GM19438 (cell line): ENCODE data around the gene SMC1B.
"Not testable (repeated sequence)": the region's sequence is repeated elsewhere in the genome, so short reads cannot be mapped to it uniquely, and the experiment has no call there.

Experiments
- ATAC-seq: cut with Tn5 transposase; IDR thresholded peaks from one replicate; pipeline ENCODE4 v1.9.1; 2021; ENCODE audit warnings: low read depth; ENCODE audit not compliant: unreplicated experiment

Gene SMC1B

GRCh38 chr22:45357490-45357889 lies 55.9 kb downstream of the SMC1B start:
- ATAC-seq: no peak

DNA sequence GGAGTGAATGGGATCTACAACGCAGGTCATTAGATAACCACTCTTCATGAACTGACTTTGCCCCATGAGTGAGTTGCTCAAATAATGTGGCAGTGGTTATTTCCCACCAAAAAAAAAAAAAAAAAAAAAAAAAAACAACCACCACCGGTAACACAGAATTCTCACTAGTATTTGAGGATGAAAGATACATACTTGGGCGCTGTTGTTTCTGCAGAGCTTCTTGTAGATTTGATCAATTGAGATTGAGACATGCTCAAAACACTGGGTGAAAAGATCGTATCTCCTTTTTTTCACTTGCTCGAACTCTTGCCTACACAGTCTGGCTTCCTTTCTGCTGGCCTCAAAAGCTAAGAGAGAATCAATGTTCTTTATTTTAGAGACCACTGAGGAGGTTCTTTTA lies 59.6 kb downstream of the SMC1B start:
- no peak for ATAC-seq

DNA sequence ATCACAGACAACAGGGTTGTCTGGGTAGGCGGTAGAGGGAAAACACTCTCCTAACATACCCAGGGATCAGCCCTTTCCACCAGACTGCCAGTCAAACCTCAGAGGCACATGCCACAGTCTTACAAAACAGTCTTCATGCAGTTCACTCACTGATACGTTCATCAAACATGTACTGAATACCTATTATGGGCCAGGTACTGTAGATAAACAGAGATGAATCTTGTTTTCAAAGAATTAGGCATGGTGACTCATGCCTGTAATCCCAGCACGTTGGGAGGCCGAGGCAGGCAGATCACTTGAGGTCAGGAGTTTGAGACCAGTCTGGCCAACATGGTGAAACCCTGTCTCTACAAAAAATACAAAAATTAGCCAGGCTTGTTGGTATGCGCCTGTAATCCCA lies 60.6 kb downstream of the SMC1B start:
- ATAC-seq: not testable (repeated sequence)

DNA sequence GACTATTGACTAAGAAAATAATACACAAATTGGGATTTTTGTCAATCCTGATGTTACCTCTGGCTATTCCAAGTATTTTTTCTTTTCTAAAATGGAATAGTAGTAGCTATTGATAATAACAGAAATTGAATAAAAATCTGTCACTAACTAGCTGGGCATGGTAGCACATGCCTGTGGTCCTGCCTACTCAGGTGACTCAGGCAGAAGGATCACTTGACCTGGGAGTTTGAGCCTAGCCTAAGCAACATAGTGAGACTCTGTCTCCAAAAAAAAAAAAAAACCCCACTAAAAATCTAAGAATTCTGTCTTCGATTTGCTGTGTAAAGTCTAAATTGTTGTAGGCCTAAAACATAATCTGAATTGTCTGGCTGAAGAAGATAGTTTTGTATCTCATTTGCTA lies 61.4 kb downstream of the SMC1B start:
- no peak for ATAC-seq

GRCh38 chr22:45349916-45350315 lies 63.5 kb downstream of the SMC1B start:
- no peak for ATAC-seq

DNA sequence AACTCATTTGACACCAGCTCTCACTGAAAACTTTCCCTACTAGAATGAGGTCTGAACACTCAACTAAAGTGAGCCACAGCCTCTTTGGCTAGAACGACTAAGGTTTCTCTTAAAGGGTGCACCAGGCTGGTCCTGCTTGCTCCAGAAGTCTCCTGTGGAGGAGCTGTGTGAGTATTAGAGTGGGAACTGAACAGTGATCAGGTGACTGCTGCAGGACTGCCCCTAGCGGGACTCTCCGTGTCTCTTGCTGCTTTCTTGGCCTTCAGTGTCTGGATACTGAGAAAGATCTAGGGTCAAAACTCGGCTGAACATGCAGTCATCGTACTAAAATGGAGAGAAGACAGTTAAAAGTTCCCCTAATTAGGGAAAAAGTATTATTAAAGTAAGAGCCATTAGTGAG lies 69.1 kb downstream of the SMC1B start:
- ATAC-seq: no peak

DNA sequence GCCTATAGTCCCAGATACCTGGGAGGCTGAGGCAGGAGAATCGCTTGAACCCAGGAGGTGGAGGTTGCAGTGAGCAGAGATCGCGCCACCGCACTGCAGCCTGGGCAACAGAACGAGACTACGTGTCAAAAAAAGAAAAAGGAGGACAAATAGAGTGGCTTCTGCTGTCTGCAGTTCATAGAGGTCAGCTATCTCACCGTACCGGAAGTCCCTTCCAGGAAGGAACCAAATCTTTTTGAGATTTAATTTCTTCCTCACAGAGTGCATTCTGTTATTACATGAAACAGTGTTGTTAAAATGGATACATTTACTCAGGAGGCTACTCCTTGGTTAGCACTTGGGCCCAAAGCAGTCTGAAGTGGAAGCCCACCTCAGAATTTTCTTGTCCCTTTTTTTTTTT lies 70.3 kb downstream of the SMC1B start:
- ATAC-seq: no peak

- ATAC-seq: no peak
These were observed 71.9 kb downstream of the SMC1B start for GRCh38 chr22:45341498-45341897.

DNA sequence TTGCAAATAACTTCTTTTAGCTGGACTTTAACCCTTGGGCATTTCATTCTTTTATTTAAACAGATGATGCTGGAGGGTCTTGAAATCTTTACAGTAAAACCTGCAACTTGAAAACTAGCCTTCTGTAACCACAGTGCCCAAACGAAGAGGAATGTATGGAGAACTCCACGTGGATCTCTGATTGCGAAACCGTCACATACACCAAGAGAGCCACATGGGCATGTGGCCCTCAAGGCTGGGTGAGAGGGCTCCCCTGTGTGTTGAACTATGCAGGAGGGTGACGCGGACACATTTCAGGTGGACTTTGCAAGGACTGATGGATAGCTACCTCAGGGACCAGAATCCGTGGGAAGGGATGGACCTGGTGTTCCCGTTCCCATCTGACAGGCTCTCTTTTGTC lies 73.1 kb downstream of the SMC1B start:
- no peak for ATAC-seq

- ATAC-seq: no peak
These were observed 74.6 kb downstream of the SMC1B start for GRCh38 chr22:45338795-45339194.

DNA sequence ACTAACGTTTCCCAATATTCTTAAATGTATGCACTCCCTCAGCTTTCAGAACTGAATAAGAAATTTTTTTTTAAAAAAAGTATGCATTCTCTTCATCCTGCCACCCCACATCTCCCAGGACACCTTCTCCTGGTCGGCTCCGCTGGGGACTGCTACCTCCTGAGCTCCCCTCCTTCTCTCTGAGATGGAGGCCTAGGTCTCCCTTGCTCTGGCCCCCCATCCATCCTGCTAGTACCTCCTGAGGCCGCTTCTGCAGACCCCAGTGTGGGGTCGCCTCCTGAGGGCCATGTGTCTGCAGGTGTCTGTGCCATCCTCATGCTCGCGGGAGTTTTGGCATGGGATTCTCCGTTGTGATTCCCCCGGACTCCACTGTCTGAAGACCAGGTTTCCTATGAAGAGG lies 75.9 kb downstream of the SMC1B start:
- no peak for ATAC-seq

- no peak for ATAC-seq
These were observed 76.4 kb downstream of the SMC1B start for GRCh38 chr22:45336971-45337431.

DNA sequence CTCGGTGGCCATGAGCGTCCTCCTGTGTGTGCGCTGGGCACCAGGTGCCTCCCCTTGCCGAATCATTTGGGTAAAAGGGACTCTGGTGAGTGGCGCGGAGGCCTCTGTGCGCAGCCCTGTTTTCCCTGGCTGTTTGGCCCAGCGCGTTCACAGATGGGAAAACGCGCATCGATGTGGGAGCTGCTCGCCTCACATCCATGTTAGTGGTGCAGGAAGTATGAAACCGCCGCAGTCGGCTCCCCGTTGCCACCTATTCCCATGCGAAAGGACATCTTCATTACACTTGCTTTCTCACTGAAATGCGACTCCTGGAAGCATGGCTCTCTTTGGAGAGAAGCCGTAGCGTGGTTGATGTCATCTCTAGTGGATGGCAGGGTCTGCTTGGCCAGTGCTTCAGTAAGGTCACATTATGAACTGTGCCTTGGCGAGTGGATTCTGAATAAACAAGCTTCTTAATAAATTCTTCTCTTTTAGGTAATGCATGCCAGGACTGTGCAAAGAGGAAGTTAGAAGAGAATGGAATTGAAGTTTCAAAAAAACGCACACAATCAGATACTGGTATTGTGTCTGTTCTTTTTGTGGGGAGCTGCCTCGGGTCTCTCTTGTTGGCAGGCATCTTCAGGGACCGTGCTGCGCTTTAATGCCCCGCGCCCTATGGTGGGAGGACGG lies 77.4 kb downstream of the SMC1B start:
- ATAC-seq: no peak

DNA sequence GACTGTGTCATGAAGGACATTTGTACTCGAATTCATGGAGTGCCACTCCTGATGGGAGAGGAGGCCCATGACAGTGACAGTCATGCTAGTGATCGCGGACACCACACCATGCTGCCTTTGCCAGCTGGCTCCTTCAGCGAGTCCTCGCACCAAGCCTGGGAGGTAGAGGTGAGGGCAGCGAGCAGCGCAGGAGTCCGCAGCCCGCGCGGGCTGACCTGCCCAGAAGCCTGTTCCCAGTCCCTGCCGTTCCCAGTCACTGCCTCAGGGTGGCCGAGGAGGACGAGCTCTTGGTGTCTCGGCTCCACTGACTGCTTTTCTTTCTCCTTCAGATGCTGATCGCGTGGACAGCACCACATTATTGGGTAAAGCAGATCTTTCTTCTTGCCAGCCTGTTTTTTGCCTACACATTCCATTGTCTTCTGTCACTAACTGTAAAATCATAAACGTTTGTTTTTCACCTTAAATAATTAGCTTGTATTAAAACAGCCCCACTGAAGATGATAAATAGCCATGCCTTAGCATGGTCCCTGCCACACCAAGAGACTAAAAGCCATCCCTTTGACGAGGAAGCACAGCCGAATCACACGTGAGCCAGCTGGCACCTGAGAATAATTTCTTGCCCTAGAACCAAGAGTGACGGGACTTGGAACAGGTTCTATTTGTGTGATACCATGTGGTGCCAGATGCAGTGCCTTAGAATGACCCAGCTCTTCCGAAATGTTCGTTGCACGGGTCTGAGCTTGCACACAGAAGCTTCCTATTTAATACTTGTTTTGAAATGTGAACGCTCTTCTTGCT lies 78.2 kb downstream of the SMC1B start:
- no peak for ATAC-seq

DNA sequence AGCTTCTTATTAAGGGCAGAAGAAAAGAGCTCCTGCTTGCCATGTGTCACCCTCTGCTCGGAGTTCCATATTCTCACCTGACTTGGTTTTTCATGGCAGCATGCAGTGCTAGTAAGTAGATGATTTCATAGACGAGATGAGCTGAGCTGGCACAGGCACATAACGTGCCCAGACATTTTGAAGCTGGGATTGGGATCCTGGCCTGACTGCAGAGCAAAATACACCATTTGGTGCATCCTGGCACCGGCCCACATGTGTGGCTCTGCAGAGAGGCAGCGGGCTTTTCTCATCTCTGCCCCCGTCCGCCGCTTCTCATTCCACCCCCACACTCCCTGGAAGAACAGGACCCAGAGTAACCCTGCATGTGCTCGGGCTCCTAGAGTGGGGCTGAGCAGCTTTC lies 78.9 kb downstream of the SMC1B start:
- ATAC-seq: no peak

GRCh38 chr22:45334068-45334467 lies 79.3 kb downstream of the SMC1B start:
- no peak for ATAC-seq

- no peak for ATAC-seq
These were observed 81.4 kb downstream of the SMC1B start for GRCh38 chr22:45332001-45332400.

GRCh38 chr22:45331486-45331885 lies 81.9 kb downstream of the SMC1B start:
- ATAC-seq: no peak

- ATAC-seq: no peak
These were observed 82.9 kb downstream of the SMC1B start for GRCh38 chr22:45330548-45330947.

DNA sequence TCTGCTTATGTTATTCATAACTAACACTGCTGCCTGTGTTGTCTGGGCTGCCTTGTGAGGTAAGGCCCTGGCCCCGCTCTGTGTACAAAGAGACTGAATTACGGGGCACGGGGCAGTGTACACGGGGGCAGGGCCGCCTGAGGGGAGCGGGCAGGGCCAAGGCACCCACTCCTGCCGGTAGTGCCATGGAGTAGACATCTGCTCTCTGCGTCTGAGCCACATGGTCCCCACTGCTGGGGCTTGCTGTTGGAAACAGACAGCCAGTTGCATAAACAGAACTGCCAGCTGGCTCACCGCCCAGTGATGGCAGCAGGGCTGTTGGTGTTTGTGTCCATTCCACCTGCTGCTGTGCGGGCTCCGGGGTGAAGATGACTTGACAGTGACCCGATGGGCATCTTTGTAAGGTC lies 83.9 kb downstream of the SMC1B start:
- no peak for ATAC-seq

DNA sequence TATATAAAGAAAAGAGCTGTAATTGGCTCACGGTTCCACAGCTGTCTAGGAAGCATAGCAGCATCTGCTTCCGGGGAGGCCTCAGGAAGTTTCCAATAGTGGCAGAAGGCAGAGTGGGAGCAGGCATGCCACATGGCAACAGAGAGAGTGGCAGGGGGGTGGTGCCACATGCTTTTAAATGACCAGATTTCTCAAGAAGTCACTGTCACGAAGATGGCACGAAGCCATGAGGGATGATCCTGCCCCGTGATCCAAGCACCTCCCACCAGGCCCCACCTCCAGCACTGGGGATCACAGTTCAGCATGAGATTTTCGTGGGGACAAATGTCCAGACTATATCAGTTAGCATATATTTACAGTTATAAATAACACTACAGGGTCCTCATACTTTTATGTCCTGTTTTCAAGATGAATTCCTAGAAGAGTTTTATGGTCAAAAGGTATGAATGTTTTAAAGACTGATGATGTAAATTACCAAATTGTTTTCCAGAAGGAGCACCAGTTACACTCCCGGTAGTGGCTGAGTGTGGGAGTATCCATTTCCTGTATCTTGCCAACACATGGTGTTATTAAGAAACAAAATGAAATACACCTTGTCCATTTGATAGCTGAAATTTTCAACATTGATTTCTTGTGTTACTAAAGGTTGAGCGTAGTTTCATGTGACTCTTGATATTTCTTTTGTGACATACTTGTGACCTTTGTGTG lies 84.4 kb downstream of the SMC1B start:
- ATAC-seq: no peak
